OCI-LY1 (cell line): ENCODE data around the gene KLK7.

Experiments
- CTCF ChIP-seq: fragments of 200-600 bp; sonication (generic), shearing (Covaris generic); IDR thresholded peaks from 2 replicates; pipeline ENCODE4 v1.5.1; 2017; ENCODE audit warnings: mild to moderate bottlenecking, antibody characterized with exemption, low read length, moderate library complexity, mixed read lengths
- EZH2 ChIP-seq: fragments of 200-600 bp; sonication (generic), shearing (Covaris generic); IDR thresholded peaks from 2 replicates; pipeline ENCODE4 v1.8.0; 2017; ENCODE audit warnings: borderline replicate concordance, mixed run types, mild to moderate bottlenecking, antibody characterized with exemption, low read length, moderate library complexity, mixed read lengths

GRCh38 chr19:50998061-50998460 is 14.3 kb upstream of the KLK7 start:
- TF ChIP-seq EZH2, result no peak
- TF ChIP-seq CTCF, result no peak
